ENCODE data around the gene ATP6V0C. TPM values are rescaled to one million over a fixed set of nuclear protein-coding genes. Genes with fewer than 3 reads are reported as not detected.

The ATP6V0C gene
- total and polyA plus RNA-seq, 2 donors from 2014 or later, result 303 to 520 TPM

GRCh38 chr16:2516391-2517240 lies 2.9 kb downstream of the ATP6V0C start:
- H3K9ac ChIP-seq (ENCODE audit: low read length in 3 of 3), result peak overlapping the region in 2 of 3 donors; percentile 39 to 97
- H3K4me3 ChIP-seq (ENCODE audit: low read length in 3 of 3), result peak overlapping the region; percentile 12 to 91 (median 83)
- H3K27me3 ChIP-seq (ENCODE audit: control insufficient read depth, insufficient read depth, low read length), result no peaks in the 10 kb centered on the region
- H3K9me3 ChIP-seq (ENCODE audit: control insufficient read depth in 2 of 3, insufficient read depth in 1 of 3, low read length in 3 of 3), result no peaks in the 10 kb centered on the region
- peaks cover 0 to 66% (median 29%) of the 10 kb centered on the region in 3 donors for H3K4me1 ChIP-seq (ENCODE audit: control insufficient read depth in 2 of 3, insufficient read depth in 2 of 3, low read depth in 1 of 3, low read length in 3 of 3)
- TF ChIP-seq CTCF (IDR thresholded peaks at IDR 0.05; ENCODE audit: borderline replicate concordance, extremely low read depth, insufficient read depth), result no peak
- DNase-seq (peak in 1 of 5 donors; percentile 70), FAIRE-seq (no peak)
- intact Hi-C loops (cut with DNase I), result no loop called here
- H3K36me3 ChIP-seq (ENCODE audit: control insufficient read depth in 2 of 3, insufficient read depth in 3 of 3, low read length in 3 of 3), result peaks cover 0 to 14% (median 0%) of the 10 kb centered on the region in 3 donors
- peak overlapping the region; percentile 33 to 99 for H3K27ac ChIP-seq (ENCODE audit: low read depth in 2 of 2, low read length in 2 of 2)

GRCh38 chr16:2517954-2518605 lies 4.3 kb downstream of the ATP6V0C start:
- DNase-seq, result peak in 1 of 5 donors; percentile 55
- Histone ChIP-seq H3K27ac (ENCODE audit: low read depth in 2 of 2, low read length in 2 of 2) (no peak overlapping the region), H3K36me3 (ENCODE audit: control insufficient read depth in 2 of 3, insufficient read depth in 3 of 3, low read length in 3 of 3) (peaks cover 0 to 14% (median 0%) of the 10 kb centered on the region in 3 donors), H3K4me1 (ENCODE audit: control insufficient read depth in 2 of 3, insufficient read depth in 2 of 3, low read depth in 1 of 3, low read length in 3 of 3) (peaks cover 0 to 53% (median 15%) of the 10 kb centered on the region in 3 donors), H3K9me3 (ENCODE audit: control insufficient read depth in 2 of 3, insufficient read depth in 1 of 3, low read length in 3 of 3) (no peaks in the 10 kb centered on the region), H3K4me3 (ENCODE audit: low read length in 3 of 3) (peak overlapping the region in 1 of 3 donors; percentile 91), H3K27me3 (ENCODE audit: control insufficient read depth, insufficient read depth, low read length) (no peaks in the 10 kb centered on the region), H3K9ac (ENCODE audit: low read length in 3 of 3) (peak overlapping the region in 1 of 3 donors; percentile 34)
- FAIRE-seq, result no peak
- TF ChIP-seq CTCF (IDR thresholded peaks at IDR 0.05; ENCODE audit: borderline replicate concordance, extremely low read depth, insufficient read depth), result no peak
- intact Hi-C loops (cut with DNase I), result no loop called here

GRCh38 chr16:2518823-2519710 lies 5.3 kb downstream of the ATP6V0C start:
- Histone ChIP-seq H3K27me3 (ENCODE audit: control insufficient read depth, insufficient read depth, low read length) (no peaks in the 10 kb centered on the region), H3K4me1 (ENCODE audit: control insufficient read depth in 2 of 3, insufficient read depth in 2 of 3, low read depth in 1 of 3, low read length in 3 of 3) (peaks cover 0 to 57% (median 15%) of the 10 kb centered on the region in 3 donors), H3K9me3 (ENCODE audit: control insufficient read depth in 2 of 3, insufficient read depth in 1 of 3, low read length in 3 of 3) (no peaks in the 10 kb centered on the region), H3K4me3 (ENCODE audit: low read length in 3 of 3) (no peak overlapping the region), H3K27ac (ENCODE audit: low read depth in 2 of 2, low read length in 2 of 2) (peak overlapping the region in 1 of 2 donors; percentile 72), H3K9ac (ENCODE audit: low read length in 3 of 3) (peak overlapping the region in 1 of 3 donors; percentile 34), H3K36me3 (ENCODE audit: control insufficient read depth in 2 of 3, insufficient read depth in 3 of 3, low read length in 3 of 3) (peaks cover 0 to 18% (median 0%) of the 10 kb centered on the region in 3 donors)
- intact Hi-C loops (cut with DNase I), result no loop called here
- no peak for FAIRE-seq
- no peak for TF ChIP-seq CTCF (IDR thresholded peaks at IDR 0.05; ENCODE audit: borderline replicate concordance, extremely low read depth, insufficient read depth)
- peak in 2 of 5 donors; percentile 67 to 88 for DNase-seq
